ENCODE results near the gene CYP4F11. TPM values are rescaled to one million over a fixed set of nuclear protein-coding genes. Genes with fewer than 3 reads are reported as not detected.
A peak's percentile ranks its signal among the peaks of the same experiment; 100 is the strongest.
"Not testable (repeated sequence)": the region's sequence is repeated elsewhere in the genome, so short reads cannot be mapped to it uniquely, and the experiment has no call there.

CYP4F11 gene
- total RNA-seq, 2 experiments from 2014 or later = not detected

DNA sequence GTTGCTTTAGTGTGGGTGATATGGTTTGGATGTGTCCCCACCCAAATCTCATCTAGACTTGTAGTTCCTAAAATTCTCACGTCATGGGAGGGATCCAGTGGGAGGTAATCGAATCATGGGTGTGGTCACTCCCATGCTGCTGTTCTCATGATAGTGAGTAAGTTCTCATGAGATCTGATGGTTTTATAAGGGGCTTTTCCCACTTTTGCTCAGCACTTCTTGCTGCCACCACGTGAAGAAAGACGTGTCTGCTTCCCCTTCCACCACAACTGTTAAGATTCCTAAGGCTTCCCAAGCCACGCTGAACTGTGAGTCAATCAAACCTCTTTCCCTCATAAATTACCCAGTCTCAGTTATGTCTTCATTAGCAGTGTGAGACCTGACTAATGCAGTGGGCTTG lies 40.5 kb upstream of the CYP4F11 start:
- no peaks in the 10 kb centered on the region for H3K36me3 Mint-ChIP-seq (ENCODE audit: low read depth)
- intact Hi-C loops (cut with micrococcal nuclease) = no loop called here
- no peaks in the 10 kb centered on the region for H3K9me3 Mint-ChIP-seq
- peaks cover 26% of the 10 kb centered on the region for H3K27me3 Mint-ChIP-seq
- H3K4me3 Mint-ChIP-seq = no peak overlapping the region
- DNase-seq = no peak
- ChIA-PET POLR2A (no interaction called here), CTCF (no interaction called here)
- no peaks in the 10 kb centered on the region for H3K4me1 Mint-ChIP-seq (ENCODE audit: low read depth)
- TF ChIP-seq, protein P1, sequence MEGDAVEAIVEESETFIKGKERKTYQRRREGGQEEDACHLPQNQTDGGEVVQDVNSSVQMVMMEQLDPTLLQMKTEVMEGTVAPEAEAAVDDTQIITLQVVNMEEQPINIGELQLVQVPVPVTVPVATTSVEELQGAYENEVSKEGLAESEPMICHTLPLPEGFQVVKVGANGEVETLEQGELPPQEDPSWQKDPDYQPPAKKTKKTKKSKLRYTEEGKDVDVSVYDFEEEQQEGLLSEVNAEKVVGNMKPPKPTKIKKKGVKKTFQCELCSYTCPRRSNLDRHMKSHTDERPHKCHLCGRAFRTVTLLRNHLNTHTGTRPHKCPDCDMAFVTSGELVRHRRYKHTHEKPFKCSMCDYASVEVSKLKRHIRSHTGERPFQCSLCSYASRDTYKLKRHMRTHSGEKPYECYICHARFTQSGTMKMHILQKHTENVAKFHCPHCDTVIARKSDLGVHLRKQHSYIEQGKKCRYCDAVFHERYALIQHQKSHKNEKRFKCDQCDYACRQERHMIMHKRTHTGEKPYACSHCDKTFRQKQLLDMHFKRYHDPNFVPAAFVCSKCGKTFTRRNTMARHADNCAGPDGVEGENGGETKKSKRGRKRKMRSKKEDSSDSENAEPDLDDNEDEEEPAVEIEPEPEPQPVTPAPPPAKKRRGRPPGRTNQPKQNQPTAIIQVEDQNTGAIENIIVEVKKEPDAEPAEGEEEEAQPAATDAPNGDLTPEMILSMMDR (IDR thresholded peaks at IDR 0.05) = no peak
- H3K27ac Mint-ChIP-seq = no peak overlapping the region
- ATAC-seq = no peak

DNA sequence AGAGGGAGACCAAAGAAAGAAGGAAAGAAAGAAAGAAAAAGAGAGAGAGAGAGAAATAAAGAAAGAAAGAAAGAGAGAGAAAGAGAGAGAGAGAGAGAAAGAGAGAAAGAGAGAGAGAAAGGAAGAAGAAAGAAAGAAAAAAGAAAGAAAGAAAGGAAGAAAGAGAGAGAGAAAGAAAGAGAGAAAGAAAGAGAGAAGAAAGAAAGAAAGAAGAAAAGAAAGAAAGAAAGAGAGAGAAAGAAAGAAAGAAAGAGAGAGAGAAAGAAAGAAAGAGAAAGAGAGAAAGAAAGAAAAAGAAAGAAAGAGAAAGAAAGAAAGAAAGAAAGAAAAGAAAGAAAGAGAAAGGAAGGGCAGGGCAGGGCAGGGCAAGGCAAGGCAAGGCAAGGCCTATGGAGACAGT lies 37.7 kb upstream of the CYP4F11 start:
- H3K4me3 Mint-ChIP-seq; H3K27ac Mint-ChIP-seq; H3K36me3 Mint-ChIP-seq (ENCODE audit: low read depth); DNase-seq; intact Hi-C loops (cut with micrococcal nuclease); H3K4me1 Mint-ChIP-seq (ENCODE audit: low read depth); ATAC-seq; H3K9me3 Mint-ChIP-seq: not testable (repeated sequence)
- ChIA-PET CTCF (interaction anchor here (1.1 to 1.8 kb wide), 2 partner anchors 20 to 305 kb away, joined by 3 to 4 read pairs; no protein-coding TSS in a partner anchor), POLR2A (interaction anchor here (1.3 kb wide), 1 partner anchor 21 kb away, joined by 3 read pairs; no protein-coding TSS in a partner anchor)
- peaks cover 20% of the 10 kb centered on the region for H3K27me3 Mint-ChIP-seq

DNA sequence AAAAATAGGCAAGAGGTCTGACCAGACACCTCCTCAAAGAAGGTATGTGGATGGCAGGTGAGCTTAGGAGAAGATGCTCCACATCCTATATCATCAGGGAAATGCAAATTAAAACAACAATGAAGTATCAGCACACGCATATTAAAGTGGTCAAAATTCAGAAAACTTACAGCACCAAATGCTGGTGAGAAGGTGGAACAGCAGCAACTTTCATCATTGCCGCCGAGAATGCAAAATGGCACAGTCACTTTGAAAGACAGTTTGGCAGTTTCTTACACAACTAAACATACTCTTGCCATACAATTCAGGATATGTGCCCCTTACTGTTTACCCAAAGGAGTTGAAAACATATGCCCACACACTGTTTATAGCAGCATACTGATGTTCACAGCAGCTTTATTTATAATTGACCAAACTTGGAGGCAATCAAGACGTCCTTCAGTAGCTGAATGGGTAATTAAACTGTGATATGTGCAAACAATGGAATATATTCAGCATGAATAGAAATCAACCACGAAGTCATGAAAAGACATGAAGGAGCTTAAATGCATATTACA lies 37.0 kb upstream of the CYP4F11 start:
- ChIA-PET CTCF (interaction anchor here (0.9 to 1.8 kb wide), 4 partner anchors 19 to 342 kb away, joined by 3 to 4 read pairs (median 3); no protein-coding TSS in a partner anchor), POLR2A (interaction anchor here (1.3 kb wide), 1 partner anchor 21 kb away, joined by 3 read pairs; no protein-coding TSS in a partner anchor)
- Mint-ChIP-seq H3K4me3 (no peak overlapping the region), H3K9me3 (no peaks in the 10 kb centered on the region), H3K4me1 (ENCODE audit: low read depth) (no peaks in the 10 kb centered on the region), H3K27ac (no peak overlapping the region), H3K36me3 (ENCODE audit: low read depth) (no peaks in the 10 kb centered on the region), H3K27me3 (peaks cover 20% of the 10 kb centered on the region)
- no peak for ATAC-seq
- TF ChIP-seq, protein P1 (IDR thresholded peaks at IDR 0.05) = peak; percentile 10
- DNase-seq = no peak
- intact Hi-C loops (cut with micrococcal nuclease) = no loop called here

DNA sequence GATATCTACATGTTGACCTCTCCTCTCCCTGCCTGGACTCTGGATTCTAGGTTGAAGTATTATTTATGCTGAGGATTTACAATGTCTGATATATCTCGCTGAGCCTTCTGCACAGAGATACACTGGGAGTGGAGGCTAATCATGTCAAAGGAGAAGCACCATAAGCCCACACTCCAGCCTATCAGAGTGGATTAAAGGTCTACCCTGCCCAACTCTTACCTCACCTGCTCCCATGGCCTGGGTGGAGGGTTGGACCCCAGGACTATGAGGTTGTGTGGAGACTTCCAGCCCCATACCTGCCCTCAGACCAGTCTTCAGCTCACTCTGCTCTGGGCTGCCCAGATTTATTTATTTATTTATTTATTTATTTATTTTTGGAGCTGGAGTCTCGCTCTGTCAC lies 29.9 kb upstream of the CYP4F11 start:
- CTCF ChIA-PET = no interaction called here

DNA sequence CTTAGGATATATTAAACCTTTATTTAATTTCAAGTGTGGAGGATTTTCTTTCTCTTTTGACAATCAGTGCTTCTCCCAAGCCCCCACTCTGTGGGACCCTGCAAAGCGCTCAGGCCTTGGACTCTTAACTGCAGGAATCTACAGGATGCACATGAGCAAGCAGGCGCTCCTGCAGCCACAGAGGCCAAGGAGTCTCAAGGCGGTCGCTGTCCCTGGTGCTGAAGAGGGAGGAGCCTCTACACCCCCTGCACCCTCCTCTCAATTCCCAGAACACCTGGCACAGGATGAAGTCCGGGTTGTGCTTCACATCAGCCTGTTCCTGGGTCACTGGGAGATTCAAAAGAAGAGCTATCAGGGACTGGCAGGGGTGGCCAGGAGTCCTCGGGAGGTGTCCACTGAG lies 28.0 kb upstream of the CYP4F11 start:
- intact Hi-C loops (cut with micrococcal nuclease) = no loop called here
- Mint-ChIP-seq H3K27ac (no peak overlapping the region), H3K4me1 (ENCODE audit: low read depth) (no peaks in the 10 kb centered on the region), H3K36me3 (ENCODE audit: low read depth) (no peaks in the 10 kb centered on the region), H3K4me3 (no peak overlapping the region), H3K27me3 (peaks cover 27% of the 10 kb centered on the region), H3K9me3 (no peaks in the 10 kb centered on the region)
- peak; percentile 16 for DNase-seq
- TF ChIP-seq, protein P1 (IDR thresholded peaks at IDR 0.05) = no peak
- no peak for ATAC-seq
- ChIA-PET POLR2A (no interaction called here), CTCF (no interaction called here)

More for the DNA sequence above, 29.9 kb upstream of the CYP4F11 start:
- Mint-ChIP-seq H3K27ac (no peak overlapping the region), H3K4me1 (ENCODE audit: low read depth) (no peaks in the 10 kb centered on the region), H3K9me3 (no peaks in the 10 kb centered on the region), H3K4me3 (no peak overlapping the region), H3K27me3 (peaks cover 19% of the 10 kb centered on the region), H3K36me3 (ENCODE audit: low read depth) (no peaks in the 10 kb centered on the region)
- TF ChIP-seq, protein P1 (IDR thresholded peaks at IDR 0.05) = no peak
- intact Hi-C loops (cut with micrococcal nuclease) = no loop called here
- POLR2A ChIA-PET = no interaction called here
- ATAC-seq (no peak), DNase-seq (no peak)
